ENCODE data around the gene CDH12.

GRCh38 chr5:22643356-22643755 is 209.8 kb downstream of the CDH12 start:
- TF ChIP-seq REST (IDR thresholded peaks at IDR 0.05; ENCODE audit: insufficient read depth in 1 of 2, low read depth in 2 of 2, low read length in 2 of 2) (no peak), SIN3A (IDR thresholded peaks at IDR 0.05; ENCODE audit: borderline replicate concordance, insufficient read depth, low read length) (no peak)

Measured in PFSK-1 (cell line).